ENCODE results near the gene PCDH9.

DNA sequence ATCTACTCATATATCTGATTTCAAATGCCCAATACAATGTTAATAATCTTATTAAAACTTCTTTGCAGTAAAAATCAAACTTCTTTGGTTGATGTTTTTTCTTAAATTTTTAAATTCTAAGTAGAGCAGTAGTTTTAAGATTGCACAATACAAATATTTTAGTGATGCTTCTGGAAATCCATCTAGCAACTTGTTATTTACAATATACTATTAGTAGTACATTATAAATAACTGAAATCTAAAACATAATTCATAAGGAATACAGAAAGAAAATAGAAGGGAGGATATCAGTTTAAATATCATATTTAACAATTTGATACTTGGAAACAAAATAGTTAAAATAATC lies 569.7 kb downstream of the PCDH9 start:
- TF ChIP-seq, protein P1, sequence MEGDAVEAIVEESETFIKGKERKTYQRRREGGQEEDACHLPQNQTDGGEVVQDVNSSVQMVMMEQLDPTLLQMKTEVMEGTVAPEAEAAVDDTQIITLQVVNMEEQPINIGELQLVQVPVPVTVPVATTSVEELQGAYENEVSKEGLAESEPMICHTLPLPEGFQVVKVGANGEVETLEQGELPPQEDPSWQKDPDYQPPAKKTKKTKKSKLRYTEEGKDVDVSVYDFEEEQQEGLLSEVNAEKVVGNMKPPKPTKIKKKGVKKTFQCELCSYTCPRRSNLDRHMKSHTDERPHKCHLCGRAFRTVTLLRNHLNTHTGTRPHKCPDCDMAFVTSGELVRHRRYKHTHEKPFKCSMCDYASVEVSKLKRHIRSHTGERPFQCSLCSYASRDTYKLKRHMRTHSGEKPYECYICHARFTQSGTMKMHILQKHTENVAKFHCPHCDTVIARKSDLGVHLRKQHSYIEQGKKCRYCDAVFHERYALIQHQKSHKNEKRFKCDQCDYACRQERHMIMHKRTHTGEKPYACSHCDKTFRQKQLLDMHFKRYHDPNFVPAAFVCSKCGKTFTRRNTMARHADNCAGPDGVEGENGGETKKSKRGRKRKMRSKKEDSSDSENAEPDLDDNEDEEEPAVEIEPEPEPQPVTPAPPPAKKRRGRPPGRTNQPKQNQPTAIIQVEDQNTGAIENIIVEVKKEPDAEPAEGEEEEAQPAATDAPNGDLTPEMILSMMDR (conservative IDR thresholded peaks at IDR 0.05; ENCODE audit: low read depth, low read length), result no peak
- TF ChIP-seq RFX5 (IDR thresholded peaks at IDR 0.05; ENCODE audit: low read depth, low read length) (no peak), BHLHE40 (IDR thresholded peaks at IDR 0.05; ENCODE audit: low read depth, low read length) (no peak), POLR2A (IDR thresholded peaks at IDR 0.05; ENCODE audit: low read depth, low read length) (no peak)

Measured in IMR-90 (cell line).